ENCODE measurements around the gene HLA-A.

GRCh38 chr6:29994826-29995225 lies 52.5 kb downstream of the HLA-A start:
- no peak for TF ChIP-seq CTCF (IDR thresholded peaks at IDR 0.05)
- TF ChIP-seq POLR2A (IDR thresholded peaks at IDR 0.05), result no peak
- TF ChIP-seq POLR2AphosphoS5 (IDR thresholded peaks at IDR 0.05), result no peak

Data from sigmoid colon (tissue), 4 donors.